ENCODE measurements around the gene CYP4F12.

Gene CYP4F12

GRCh38 chr19:15672580-15673175 lies at the start of gene CYP4F12:
TSS of gene CYP4F12 (plus strand) at chr19:15673087. CDS start at chr19:15673530, 443 bp downstream.
- in situ Hi-C loops (cut with MboI; ENCODE audit: low sequenced_read_pairs) = no loop called here

- in situ Hi-C loops (cut with MboI; ENCODE audit: low sequenced_read_pairs) = loop anchor here (25.0 kb wide), 1 partner anchor 763 kb away; no protein-coding TSS in a partner anchor
Observed at GRCh38 chr19:15623711-15624318, 49.1 kb upstream of the CYP4F12 start.

GRCh38 chr19:15628236-15629002 lies 44.5 kb upstream of the CYP4F12 start:
- in situ Hi-C loops (cut with MboI; ENCODE audit: low sequenced_read_pairs) = no loop called here

- in situ Hi-C loops (cut with MboI; ENCODE audit: low sequenced_read_pairs) = no loop called here
Observed at GRCh38 chr19:15629003-15629880, 43.6 kb upstream of the CYP4F12 start.

- in situ Hi-C loops (cut with MboI; ENCODE audit: low sequenced_read_pairs) = loop anchor here (10.0 kb wide), 1 partner anchor 543 kb away; the partner anchor contains the start of gene CIB3
Observed at GRCh38 chr19:15631817-15632216, 41.1 kb upstream of the CYP4F12 start.

- in situ Hi-C loops (cut with MboI; ENCODE audit: low sequenced_read_pairs) = loop anchor here (10.0 kb wide), 1 partner anchor 542 kb away; the partner anchor contains the start of gene CIB3
Observed at GRCh38 chr19:15633082-15633835, 39.6 kb upstream of the CYP4F12 start.

GRCh38 chr19:15634105-15634504 lies 38.8 kb upstream of the CYP4F12 start:
- in situ Hi-C loops (cut with MboI; ENCODE audit: low sequenced_read_pairs) = loop anchor here (10.0 kb wide), 1 partner anchor 541 kb away; the partner anchor contains the start of gene CIB3

- in situ Hi-C loops (cut with MboI; ENCODE audit: low sequenced_read_pairs) = loop anchor here (10.0 kb wide), 1 partner anchor 540 kb away; the partner anchor contains the start of gene CIB3
Observed at GRCh38 chr19:15635016-15635805, 37.7 kb upstream of the CYP4F12 start.

- in situ Hi-C loops (cut with MboI; ENCODE audit: low sequenced_read_pairs) = loop anchor here (10.0 kb wide), 1 partner anchor 539 kb away; the partner anchor contains the start of gene CIB3
Observed at GRCh38 chr19:15636026-15636425, 36.9 kb upstream of the CYP4F12 start.

- in situ Hi-C loops (cut with MboI; ENCODE audit: low sequenced_read_pairs) = loop anchor here (10.0 kb wide), 1 partner anchor 535 kb away; the partner anchor contains the start of gene CIB3
Observed at GRCh38 chr19:15639596-15639995, 33.3 kb upstream of the CYP4F12 start.

- in situ Hi-C loops (cut with MboI; ENCODE audit: low sequenced_read_pairs) = no loop called here
Observed at GRCh38 chr19:15640294-15640903, 32.5 kb upstream of the CYP4F12 start, which contains the start of gene CYP4F3. TSS of gene CYP4F3 (plus strand) at chr19:15640897. CDS start at chr19:15641416, 519 bp downstream.

- in situ Hi-C loops (cut with MboI; ENCODE audit: low sequenced_read_pairs) = no loop called here
Observed at GRCh38 chr19:15640904-15641597, 31.8 kb upstream of the CYP4F12 start.

- in situ Hi-C loops (cut with MboI; ENCODE audit: low sequenced_read_pairs) = no loop called here
Observed at GRCh38 chr19:15641901-15642491, 30.9 kb upstream of the CYP4F12 start.

- in situ Hi-C loops (cut with MboI; ENCODE audit: low sequenced_read_pairs) = no loop called here
Observed at GRCh38 chr19:15642807-15643206, 30.1 kb upstream of the CYP4F12 start.

GRCh38 chr19:15643387-15643786 lies 29.5 kb upstream of the CYP4F12 start:
- in situ Hi-C loops (cut with MboI; ENCODE audit: low sequenced_read_pairs) = no loop called here

- in situ Hi-C loops (cut with MboI; ENCODE audit: low sequenced_read_pairs) = no loop called here
Observed at GRCh38 chr19:15644066-15644741, 28.7 kb upstream of the CYP4F12 start.

- in situ Hi-C loops (cut with MboI; ENCODE audit: low sequenced_read_pairs) = no loop called here
Observed at GRCh38 chr19:15644816-15645215, 28.1 kb upstream of the CYP4F12 start.

All from HL-60/S4 treated with retinoic acid at 250 ng/mL for 4 days and 3 days (cell line).